Ovary (tissue), 3 donors: ENCODE measurements around the gene PIK3AP1.

ENCODE experiments used
- POLR2A ChIP-seq: fragments of 450-650 bp; IDR thresholded peaks from one replicate; pipeline ENCODE4 v1.6.1; 2017; ENCODE audit warnings: antibody characterized with exemption, mild to moderate bottlenecking, moderate library complexity
- TF ChIP-seq, protein P1 (sequence below), 3 donors: fragments of 450-650 bp in 2 of 3; fragments of 200-600 bp in 1 of 3; IDR thresholded peaks; one replicate each; pipeline versions ENCODE4 v1.5.1 to v1.8.0; 2016 to 2022; ENCODE audit warnings: antibody characterized with exemption in 3 of 3, mild to moderate bottlenecking in 1 of 3
- donor health status: DM: no; HTN: no; CAD: no.

DNA sequence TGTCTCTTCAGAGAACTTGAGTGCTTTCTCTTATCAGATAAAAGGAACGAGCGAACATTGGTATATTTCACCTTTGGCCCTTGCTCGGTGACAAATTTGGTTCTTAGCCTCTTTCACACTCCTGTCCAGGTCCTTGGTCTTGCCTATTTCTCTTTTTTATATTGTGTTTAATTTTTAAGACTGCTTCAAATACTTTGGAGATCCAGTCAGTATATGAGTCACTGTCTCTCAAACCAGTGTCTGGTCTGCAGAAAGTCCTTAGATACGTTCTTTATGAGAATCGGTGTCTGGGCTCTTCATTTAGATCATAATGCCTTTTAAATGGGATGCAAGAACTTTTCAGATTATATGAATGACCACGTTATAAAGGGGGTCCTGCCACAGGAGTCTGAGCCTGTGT, 55.0 kb downstream of the PIK3AP1 start:
- TF ChIP-seq POLR2A: no peak
- TF ChIP-seq, protein P1, sequence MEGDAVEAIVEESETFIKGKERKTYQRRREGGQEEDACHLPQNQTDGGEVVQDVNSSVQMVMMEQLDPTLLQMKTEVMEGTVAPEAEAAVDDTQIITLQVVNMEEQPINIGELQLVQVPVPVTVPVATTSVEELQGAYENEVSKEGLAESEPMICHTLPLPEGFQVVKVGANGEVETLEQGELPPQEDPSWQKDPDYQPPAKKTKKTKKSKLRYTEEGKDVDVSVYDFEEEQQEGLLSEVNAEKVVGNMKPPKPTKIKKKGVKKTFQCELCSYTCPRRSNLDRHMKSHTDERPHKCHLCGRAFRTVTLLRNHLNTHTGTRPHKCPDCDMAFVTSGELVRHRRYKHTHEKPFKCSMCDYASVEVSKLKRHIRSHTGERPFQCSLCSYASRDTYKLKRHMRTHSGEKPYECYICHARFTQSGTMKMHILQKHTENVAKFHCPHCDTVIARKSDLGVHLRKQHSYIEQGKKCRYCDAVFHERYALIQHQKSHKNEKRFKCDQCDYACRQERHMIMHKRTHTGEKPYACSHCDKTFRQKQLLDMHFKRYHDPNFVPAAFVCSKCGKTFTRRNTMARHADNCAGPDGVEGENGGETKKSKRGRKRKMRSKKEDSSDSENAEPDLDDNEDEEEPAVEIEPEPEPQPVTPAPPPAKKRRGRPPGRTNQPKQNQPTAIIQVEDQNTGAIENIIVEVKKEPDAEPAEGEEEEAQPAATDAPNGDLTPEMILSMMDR (IDR thresholded peaks at IDR 0.05): no peak
